ENCODE results near the gene CFAP61.

GRCh38 chr20:20031790-20032189, 20.5 kb upstream of the CFAP61 start:
- TF ChIP-seq CREB1 (CRISPR knock-in tag; IDR thresholded peaks at IDR 0.05; ENCODE audit: low read depth) (no peak), CTCF (conservative IDR thresholded peaks at IDR 0.05; ENCODE audit: low read depth in 2 of 2) (no peak), EZH2phosphoT487 (IDR thresholded peaks at IDR 0.05; ENCODE audit: unreplicated experiment) (no peak), REST (IDR thresholded peaks at IDR 0.05; ENCODE audit: unreplicated experiment) (no peak), ZNF462 (CRISPR knock-in tag; IDR thresholded peaks at IDR 0.05) (no peak), EZH2 (IDR thresholded peaks at IDR 0.05; ENCODE audit: low read depth, unreplicated experiment) (no peak), POLR2AphosphoS5 (IDR thresholded peaks at IDR 0.05; ENCODE audit: low read depth) (no peak), JUNB (IDR thresholded peaks at IDR 0.05; ENCODE audit: unreplicated experiment) (no peak), STAT1 (IDR thresholded peaks at IDR 0.05; ENCODE audit: unreplicated experiment) (no peak), NANOG (IDR thresholded peaks at IDR 0.05; ENCODE audit: borderline replicate concordance) (no peak), ZNF331 (CRISPR knock-in tag; IDR thresholded peaks at IDR 0.05; ENCODE audit: low read depth) (no peak), ETS1 (IDR thresholded peaks at IDR 0.05) (no peak), ZNF114 (CRISPR knock-in tag; IDR thresholded peaks at IDR 0.05) (no peak)

All from GM23338 (cell line).